Activated CD8-positive, alpha-beta T cell treated with anti-CD3 and anti-CD28 coated beads for 36 hours (primary cell): ENCODE data around the gene NOTCH2. TPM values are rescaled to one million over a fixed set of nuclear protein-coding genes. Genes with fewer than 3 reads are reported as not detected.

Experiments
- ATAC-seq: fragments of 200-7000 bp; cut with Tn5 transposase; one replicate; pipeline ENCODE4 v1.10.0; 2021; ENCODE audit warnings: mild to moderate bottlenecking, moderate library complexity
- CTCF ChIA-PET: fragments of 350-600 bp; sonication (Branson Sonifier 250); formaldehyde crosslinking; loops from one replicate; lab custom pipeline; 2021; ENCODE audit warnings: antibody characterized with exemption; lab: Charles Lee
- POLR2A ChIA-PET: fragments of 350-600 bp; sonication (Branson Sonifier 250); formaldehyde crosslinking; loops from one replicate; lab custom pipeline; 2021; ENCODE audit warnings: antibody characterized with exemption; lab: Charles Lee
- DNase-seq: peaks from one replicate; pipeline ENCODE4 v3.0.0-alpha.2; 2020
- H3K27ac Mint-ChIP-seq: one replicate; pipeline ENCODE4 v1.8.0; 2021; ENCODE audit warnings: mild to moderate bottlenecking, mixed read lengths
- H3K27me3 Mint-ChIP-seq: one replicate; pipeline ENCODE4 v1.8.0; 2021; ENCODE audit warnings: mixed read lengths
- H3K36me3 Mint-ChIP-seq: one replicate; pipeline ENCODE4 v1.8.0; 2021; ENCODE audit warnings: low read depth, mixed read lengths
- H3K4me1 Mint-ChIP-seq: one replicate; pipeline ENCODE4 v1.8.0; 2021; ENCODE audit warnings: low read depth, mixed read lengths
- H3K4me3 Mint-ChIP-seq: one replicate; pipeline ENCODE4 v1.8.0; 2021; ENCODE audit warnings: mild to moderate bottlenecking, moderate library complexity, mixed read lengths
- H3K9me3 Mint-ChIP-seq: one replicate; pipeline ENCODE4 v1.8.0; 2021; ENCODE audit warnings: mixed read lengths
- intact Hi-C: fragments of 100-400 bp; cut with micrococcal nuclease; formaldehyde crosslinking; loops from one replicate; pipeline ENCODE4 v1.10.0; 2022
- total RNA-seq, 2 experiments: library from RNA; stranded (reverse); gene quantifications; one replicate each; pipeline ENCODE4 v1.2.3, GENCODE V29; 2021
- TF ChIP-seq, protein P1 (sequence below): fragments of 200-600 bp; IDR thresholded peaks from one replicate; pipeline ENCODE4 v1.8.0; 2022; ENCODE audit warnings: antibody characterized with exemption, mild to moderate bottlenecking

NOTCH2 gene
- total RNA-seq, 2 experiments from 2014 or later: 37.6 to 41.3 TPM

DNA sequence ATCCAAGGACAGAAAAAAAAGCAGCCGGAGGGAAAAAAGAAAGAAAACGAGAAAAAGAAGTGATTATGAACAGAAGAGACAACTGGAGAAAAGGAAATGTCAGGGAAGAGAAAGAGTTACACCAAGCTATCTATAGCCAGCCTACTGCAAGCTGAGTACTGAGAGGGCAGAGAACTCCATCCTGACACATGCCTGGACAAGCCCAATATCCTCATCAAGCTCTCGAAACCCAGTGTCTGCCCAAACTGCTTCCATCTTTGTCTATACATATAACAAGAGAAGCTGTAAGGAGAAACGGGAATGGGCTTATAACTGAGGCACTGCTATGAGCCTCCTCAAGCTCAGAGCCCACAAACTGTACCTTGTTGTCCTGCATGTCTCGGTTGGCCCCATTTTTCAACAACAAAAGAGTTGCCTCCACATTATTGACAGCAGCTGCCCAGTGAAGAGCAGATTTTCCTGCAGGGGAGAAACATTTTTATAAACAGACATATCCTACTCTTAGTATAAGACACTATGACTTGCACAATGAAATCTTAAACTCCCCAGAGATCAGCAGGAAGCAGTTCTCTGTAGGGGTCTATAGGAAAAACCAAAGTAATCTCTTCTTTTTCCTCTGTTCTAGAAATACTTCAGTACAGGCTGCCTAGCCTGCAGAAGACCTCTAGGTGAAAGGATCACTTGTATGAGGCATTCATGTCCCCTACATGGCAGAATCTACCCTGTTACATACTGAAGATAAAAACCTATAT, 152.0 kb downstream of the NOTCH2 start:
- no peak for DNase-seq
- H3K27ac Mint-ChIP-seq: peak overlapping the region; percentile 13
- ATAC-seq: no peak
- H3K36me3 Mint-ChIP-seq: peaks cover 43% of the 10 kb centered on the region
- no peaks in the 10 kb centered on the region for H3K9me3 Mint-ChIP-seq
- intact Hi-C loops: no loop called here
- no peaks in the 10 kb centered on the region for H3K4me1 Mint-ChIP-seq
- ChIA-PET POLR2A (no interaction called here), CTCF (interaction anchor here (2.0 kb wide), 1 partner anchor 50 kb away, joined by 4 read pairs; no protein-coding TSS in a partner anchor)
- no peaks in the 10 kb centered on the region for H3K27me3 Mint-ChIP-seq
- no peak overlapping the region for H3K4me3 Mint-ChIP-seq
- TF ChIP-seq, protein P1, sequence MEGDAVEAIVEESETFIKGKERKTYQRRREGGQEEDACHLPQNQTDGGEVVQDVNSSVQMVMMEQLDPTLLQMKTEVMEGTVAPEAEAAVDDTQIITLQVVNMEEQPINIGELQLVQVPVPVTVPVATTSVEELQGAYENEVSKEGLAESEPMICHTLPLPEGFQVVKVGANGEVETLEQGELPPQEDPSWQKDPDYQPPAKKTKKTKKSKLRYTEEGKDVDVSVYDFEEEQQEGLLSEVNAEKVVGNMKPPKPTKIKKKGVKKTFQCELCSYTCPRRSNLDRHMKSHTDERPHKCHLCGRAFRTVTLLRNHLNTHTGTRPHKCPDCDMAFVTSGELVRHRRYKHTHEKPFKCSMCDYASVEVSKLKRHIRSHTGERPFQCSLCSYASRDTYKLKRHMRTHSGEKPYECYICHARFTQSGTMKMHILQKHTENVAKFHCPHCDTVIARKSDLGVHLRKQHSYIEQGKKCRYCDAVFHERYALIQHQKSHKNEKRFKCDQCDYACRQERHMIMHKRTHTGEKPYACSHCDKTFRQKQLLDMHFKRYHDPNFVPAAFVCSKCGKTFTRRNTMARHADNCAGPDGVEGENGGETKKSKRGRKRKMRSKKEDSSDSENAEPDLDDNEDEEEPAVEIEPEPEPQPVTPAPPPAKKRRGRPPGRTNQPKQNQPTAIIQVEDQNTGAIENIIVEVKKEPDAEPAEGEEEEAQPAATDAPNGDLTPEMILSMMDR: no peak

DNA sequence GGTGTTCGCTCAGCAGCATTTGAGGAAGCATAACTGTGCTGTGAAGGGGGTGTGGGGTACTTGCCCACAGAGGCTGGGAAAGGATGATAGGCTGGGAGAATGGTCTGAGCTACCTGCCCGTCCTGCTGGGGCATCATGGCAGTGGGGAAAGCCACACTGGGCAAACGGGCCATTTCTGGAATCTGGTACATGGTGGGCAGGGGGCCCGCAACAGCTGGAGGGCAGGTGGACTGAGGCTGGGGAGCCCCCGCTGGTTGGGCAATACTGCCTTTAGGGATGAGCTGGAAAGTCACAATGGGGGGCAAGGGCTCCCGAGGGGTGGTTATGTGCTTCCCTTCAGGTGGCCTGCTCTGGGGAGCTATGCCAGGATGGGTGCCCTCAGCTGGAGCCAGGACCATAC, 153.9 kb downstream of the NOTCH2 start:
- TF ChIP-seq, protein P1: no peak
- no peak for DNase-seq
- no peak overlapping the region for H3K27ac Mint-ChIP-seq

DNA sequence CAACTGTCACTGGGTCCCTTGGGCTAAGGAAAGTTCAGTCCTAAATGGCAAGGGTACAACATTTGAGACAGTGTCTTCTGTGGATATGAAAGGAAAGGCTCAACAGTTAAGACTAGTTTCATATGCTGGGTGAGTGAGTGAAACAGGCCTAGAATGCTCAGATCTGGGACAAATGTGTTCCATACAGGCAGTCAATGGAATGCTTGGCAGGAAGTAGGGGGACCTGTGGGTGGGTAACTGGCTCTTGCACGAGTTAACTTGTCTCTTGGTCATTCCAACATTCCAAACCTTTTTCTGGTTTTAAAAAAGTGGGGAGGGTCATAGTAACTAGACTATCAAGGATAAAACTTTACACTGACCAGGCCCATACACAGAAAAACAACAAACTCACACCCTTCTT, 155.4 kb downstream of the NOTCH2 start:
- no peak overlapping the region for H3K27ac Mint-ChIP-seq
- TF ChIP-seq, protein P1: no peak
- no peaks in the 10 kb centered on the region for H3K4me1 Mint-ChIP-seq
- CTCF ChIA-PET: no interaction called here
- intact Hi-C loops: no loop called here
- peaks cover 30% of the 10 kb centered on the region for H3K36me3 Mint-ChIP-seq
- DNase-seq (no peak), ATAC-seq (no peak)
- no peaks in the 10 kb centered on the region for H3K27me3 Mint-ChIP-seq
- H3K9me3 Mint-ChIP-seq: no peaks in the 10 kb centered on the region
- H3K4me3 Mint-ChIP-seq: no peak overlapping the region
- POLR2A ChIA-PET: no interaction called here

More for the DNA sequence above, 153.9 kb downstream of the NOTCH2 start:
- Mint-ChIP-seq H3K27me3 (no peaks in the 10 kb centered on the region), H3K4me3 (no peak overlapping the region), H3K9me3 (no peaks in the 10 kb centered on the region), H3K4me1 (no peaks in the 10 kb centered on the region), H3K36me3 (peaks cover 33% of the 10 kb centered on the region)
- CTCF ChIA-PET: no interaction called here
- POLR2A ChIA-PET: no interaction called here
- no peak for ATAC-seq
- intact Hi-C loops: no loop called here

DNA sequence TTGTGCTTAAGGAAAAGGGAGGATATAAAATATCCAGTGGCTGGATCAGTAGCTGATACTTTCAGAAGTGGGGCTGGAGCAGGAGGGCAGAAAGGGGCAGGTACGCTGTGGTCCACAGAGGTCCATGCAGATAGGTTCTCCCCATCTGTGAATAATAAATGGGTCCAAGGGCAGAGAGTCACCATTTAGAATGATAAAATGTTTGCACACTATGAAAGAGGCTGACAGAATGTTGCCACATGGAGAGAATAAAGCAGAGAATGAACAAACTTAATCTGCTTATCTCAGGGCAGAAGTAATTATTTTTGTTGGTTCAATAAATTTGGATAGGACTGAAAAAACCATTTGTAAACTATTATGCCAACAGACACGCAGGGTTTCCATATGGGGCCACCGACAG, 156.5 kb downstream of the NOTCH2 start:
- TF ChIP-seq, protein P1: no peak
- ChIA-PET POLR2A (no interaction called here), CTCF (no interaction called here)
- no peak overlapping the region for H3K27ac Mint-ChIP-seq
- H3K9me3 Mint-ChIP-seq: no peaks in the 10 kb centered on the region
- ATAC-seq (no peak), DNase-seq (no peak)
- no peak overlapping the region for H3K4me3 Mint-ChIP-seq
- intact Hi-C loops: no loop called here
- peaks cover 30% of the 10 kb centered on the region for H3K36me3 Mint-ChIP-seq
- no peaks in the 10 kb centered on the region for H3K4me1 Mint-ChIP-seq
- H3K27me3 Mint-ChIP-seq: no peaks in the 10 kb centered on the region

DNA sequence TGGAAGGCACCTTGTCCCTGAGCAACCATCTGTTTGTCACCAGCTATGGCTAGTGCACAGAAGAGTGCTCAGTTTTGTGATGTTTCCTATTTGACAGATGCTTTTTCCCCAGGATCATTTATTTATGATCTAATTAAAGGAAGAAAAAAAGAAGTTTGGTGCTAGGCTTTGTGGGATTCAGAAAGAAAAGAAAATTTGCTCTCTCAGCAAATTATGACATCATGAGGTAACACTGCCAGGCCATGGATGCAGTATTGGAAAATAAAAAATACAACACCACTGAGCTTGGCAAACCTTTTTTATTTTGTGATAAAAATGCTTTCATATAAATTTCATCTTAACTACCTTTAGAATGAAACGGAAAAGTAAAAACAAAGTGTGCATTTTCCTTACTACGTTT, 157.7 kb downstream of the NOTCH2 start:
- ATAC-seq: no peak
- POLR2A ChIA-PET: no interaction called here
- no peaks in the 10 kb centered on the region for H3K27me3 Mint-ChIP-seq
- H3K9me3 Mint-ChIP-seq: no peaks in the 10 kb centered on the region
- intact Hi-C loops: no loop called here
- no peaks in the 10 kb centered on the region for H3K4me1 Mint-ChIP-seq
- H3K27ac Mint-ChIP-seq: no peak overlapping the region
- peaks cover 26% of the 10 kb centered on the region for H3K36me3 Mint-ChIP-seq
- no peak overlapping the region for H3K4me3 Mint-ChIP-seq
- TF ChIP-seq, protein P1: no peak
- CTCF ChIA-PET: no interaction called here
- DNase-seq: no peak
